Right renal pelvis (tissue), 4 donors: Measurements from ENCODE around the gene INPP5D. TPM values are rescaled to one million over a fixed set of nuclear protein-coding genes. Genes with fewer than 3 reads are reported as not detected.
"Not testable (repeated sequence)": the region's sequence is repeated elsewhere in the genome, so short reads cannot be mapped to it uniquely, and the experiment has no call there.

Experiments
- DNase-seq, 4 donors: peaks; one replicate each; pipeline ENCODE4 v3.0.0-alpha.2; 2013; ENCODE audit warnings: low read depth in 4 of 4, low spot score in 3 of 4, missing footprints in 1 of 4
- polyA plus RNA-seq, 4 donors: library from polyadenylated mRNA; unstranded; fragments of 120-200 nt; gene quantifications; one replicate each; pipeline ENCODE4 v1.2.1, GENCODE V29; 2013; ENCODE audit not compliant: insufficient read length in 4 of 4

The INPP5D gene
- polyA plus RNA-seq, 4 donors = 5.4 to 10.7 (median 6.9) TPM

- no peak for DNase-seq
These were observed 29.7 kb downstream of the INPP5D start for GRCh38 chr2:233089851-233090250.

- DNase-seq = no peak
These were observed 30.7 kb downstream of the INPP5D start for GRCh38 chr2:233090879-233091278.

- DNase-seq = no peak
These were observed 31.6 kb downstream of the INPP5D start for GRCh38 chr2:233091595-233092375.

- no peak for DNase-seq
These were observed 32.5 kb downstream of the INPP5D start for GRCh38 chr2:233092432-233093165.

GRCh38 chr2:233093166-233093448 lies 33.0 kb downstream of the INPP5D start:
- no peak for DNase-seq

GRCh38 chr2:233093721-233094120 lies 33.6 kb downstream of the INPP5D start:
- DNase-seq = no peak

GRCh38 chr2:233094614-233095013 lies 34.5 kb downstream of the INPP5D start:
- DNase-seq = no peak

GRCh38 chr2:233096006-233096405 lies 35.9 kb downstream of the INPP5D start:
- DNase-seq = no peak

- DNase-seq = no peak
These were observed 38.5 kb downstream of the INPP5D start for GRCh38 chr2:233098618-233099017.

- not testable (repeated sequence) for DNase-seq
These were observed 39.7 kb downstream of the INPP5D start for GRCh38 chr2:233099820-233100191.

- no peak for DNase-seq
These were observed 40.3 kb downstream of the INPP5D start for GRCh38 chr2:233100192-233100998.

- DNase-seq = no peak
These were observed 41.0 kb downstream of the INPP5D start for GRCh38 chr2:233101141-233101540.

- DNase-seq = no peak
These were observed 41.7 kb downstream of the INPP5D start for GRCh38 chr2:233101816-233102215.

GRCh38 chr2:233105156-233105895 lies 45.2 kb downstream of the INPP5D start:
- no peak for DNase-seq

GRCh38 chr2:233105930-233106329 lies 45.8 kb downstream of the INPP5D start:
- DNase-seq = no peak

GRCh38 chr2:233107011-233107410 lies 46.9 kb downstream of the INPP5D start:
- DNase-seq = no peak

GRCh38 chr2:233107831-233108300 lies 47.7 kb downstream of the INPP5D start:
- DNase-seq = no peak

- DNase-seq = no peak
These were observed 48.7 kb downstream of the INPP5D start for GRCh38 chr2:233108611-233109490.

- DNase-seq = no peak
These were observed 51.3 kb downstream of the INPP5D start for GRCh38 chr2:233111427-233111826.

GRCh38 chr2:233112329-233112728 lies 52.2 kb downstream of the INPP5D start:
- DNase-seq = no peak
